ENCODE results near the gene WFS1.

The WFS1 gene

DNA sequence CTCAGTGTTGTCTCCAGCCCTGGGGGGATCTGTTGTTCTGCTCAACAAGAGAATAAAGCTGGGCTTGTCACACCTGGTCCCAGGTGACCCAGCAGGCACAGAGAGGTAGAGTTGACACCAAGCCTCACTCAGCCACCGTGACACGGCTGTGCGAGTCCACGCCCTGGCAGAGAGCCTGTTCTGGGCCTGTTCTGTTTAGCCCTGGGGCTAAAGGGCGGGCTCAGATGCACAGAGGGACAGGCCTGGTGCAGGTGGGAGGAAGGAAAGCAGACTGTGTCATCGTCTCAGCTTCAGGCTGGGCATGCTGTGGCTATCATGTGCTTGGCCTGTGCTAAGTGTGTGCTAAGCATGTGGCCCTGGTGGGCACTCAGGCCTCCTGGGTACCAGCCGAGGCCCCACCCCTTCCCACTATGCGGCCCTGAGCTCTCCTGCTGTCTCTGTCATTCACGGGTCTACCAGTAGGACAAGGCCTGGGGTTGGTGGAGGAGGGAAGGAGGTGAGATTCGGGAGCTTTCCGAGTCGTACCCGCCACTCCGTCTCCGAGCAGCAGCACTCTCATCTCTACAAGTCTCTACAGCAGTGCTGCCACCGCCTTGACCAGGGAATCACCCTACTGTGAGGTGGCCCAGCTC, 10.8 kb downstream of the WFS1 start:
- no peak for TF ChIP-seq EGR1 (IDR thresholded peaks at IDR 0.05)
- no peak for TF ChIP-seq FOXM1 (IDR thresholded peaks at IDR 0.05; ENCODE audit: borderline replicate concordance, low read depth)
- TF ChIP-seq ZBTB7A (IDR thresholded peaks at IDR 0.05; ENCODE audit: low read depth), result no peak
- TF ChIP-seq CEBPB (IDR thresholded peaks at IDR 0.05), result no peak
- TF ChIP-seq RAD21 (IDR thresholded peaks at IDR 0.05; ENCODE audit: low read depth), result no peak
- TF ChIP-seq YY1 (IDR thresholded peaks at IDR 0.05; ENCODE audit: low read depth), result no peak
- TF ChIP-seq, protein P1, sequence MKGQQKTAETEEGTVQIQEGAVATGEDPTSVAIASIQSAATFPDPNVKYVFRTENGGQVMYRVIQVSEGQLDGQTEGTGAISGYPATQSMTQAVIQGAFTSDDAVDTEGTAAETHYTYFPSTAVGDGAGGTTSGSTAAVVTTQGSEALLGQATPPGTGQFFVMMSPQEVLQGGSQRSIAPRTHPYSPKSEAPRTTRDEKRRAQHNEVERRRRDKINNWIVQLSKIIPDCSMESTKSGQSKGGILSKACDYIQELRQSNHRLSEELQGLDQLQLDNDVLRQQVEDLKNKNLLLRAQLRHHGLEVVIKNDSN (IDR thresholded peaks at IDR 0.05), result no peak
- TF ChIP-seq NFIC (IDR thresholded peaks at IDR 0.05), result no peak
- TF ChIP-seq, protein P2, sequence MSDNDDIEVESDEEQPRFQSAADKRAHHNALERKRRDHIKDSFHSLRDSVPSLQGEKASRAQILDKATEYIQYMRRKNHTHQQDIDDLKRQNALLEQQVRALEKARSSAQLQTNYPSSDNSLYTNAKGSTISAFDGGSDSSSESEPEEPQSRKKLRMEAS (IDR thresholded peaks at IDR 0.05), result no peak
- no peak for TF ChIP-seq EP300 (IDR thresholded peaks at IDR 0.05; ENCODE audit: borderline replicate concordance)
- no peak for TF ChIP-seq TCF12 (IDR thresholded peaks at IDR 0.05; ENCODE audit: low read depth)
- TF ChIP-seq CREB1 (IDR thresholded peaks at IDR 0.05; ENCODE audit: low read depth), result no peak
- no peak for TF ChIP-seq TEAD4 (IDR thresholded peaks at IDR 0.05)
- no peak for TF ChIP-seq TAF1 (IDR thresholded peaks at IDR 0.05; ENCODE audit: low read depth)
- TF ChIP-seq, protein P3, sequence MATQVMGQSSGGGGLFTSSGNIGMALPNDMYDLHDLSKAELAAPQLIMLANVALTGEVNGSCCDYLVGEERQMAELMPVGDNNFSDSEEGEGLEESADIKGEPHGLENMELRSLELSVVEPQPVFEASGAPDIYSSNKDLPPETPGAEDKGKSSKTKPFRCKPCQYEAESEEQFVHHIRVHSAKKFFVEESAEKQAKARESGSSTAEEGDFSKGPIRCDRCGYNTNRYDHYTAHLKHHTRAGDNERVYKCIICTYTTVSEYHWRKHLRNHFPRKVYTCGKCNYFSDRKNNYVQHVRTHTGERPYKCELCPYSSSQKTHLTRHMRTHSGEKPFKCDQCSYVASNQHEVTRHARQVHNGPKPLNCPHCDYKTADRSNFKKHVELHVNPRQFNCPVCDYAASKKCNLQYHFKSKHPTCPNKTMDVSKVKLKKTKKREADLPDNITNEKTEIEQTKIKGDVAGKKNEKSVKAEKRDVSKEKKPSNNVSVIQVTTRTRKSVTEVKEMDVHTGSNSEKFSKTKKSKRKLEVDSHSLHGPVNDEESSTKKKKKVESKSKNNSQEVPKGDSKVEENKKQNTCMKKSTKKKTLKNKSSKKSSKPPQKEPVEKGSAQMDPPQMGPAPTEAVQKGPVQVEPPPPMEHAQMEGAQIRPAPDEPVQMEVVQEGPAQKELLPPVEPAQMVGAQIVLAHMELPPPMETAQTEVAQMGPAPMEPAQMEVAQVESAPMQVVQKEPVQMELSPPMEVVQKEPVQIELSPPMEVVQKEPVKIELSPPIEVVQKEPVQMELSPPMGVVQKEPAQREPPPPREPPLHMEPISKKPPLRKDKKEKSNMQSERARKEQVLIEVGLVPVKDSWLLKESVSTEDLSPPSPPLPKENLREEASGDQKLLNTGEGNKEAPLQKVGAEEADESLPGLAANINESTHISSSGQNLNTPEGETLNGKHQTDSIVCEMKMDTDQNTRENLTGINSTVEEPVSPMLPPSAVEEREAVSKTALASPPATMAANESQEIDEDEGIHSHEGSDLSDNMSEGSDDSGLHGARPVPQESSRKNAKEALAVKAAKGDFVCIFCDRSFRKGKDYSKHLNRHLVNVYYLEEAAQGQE (IDR thresholded peaks at IDR 0.05; ENCODE audit: low read depth), result no peak

DNA sequence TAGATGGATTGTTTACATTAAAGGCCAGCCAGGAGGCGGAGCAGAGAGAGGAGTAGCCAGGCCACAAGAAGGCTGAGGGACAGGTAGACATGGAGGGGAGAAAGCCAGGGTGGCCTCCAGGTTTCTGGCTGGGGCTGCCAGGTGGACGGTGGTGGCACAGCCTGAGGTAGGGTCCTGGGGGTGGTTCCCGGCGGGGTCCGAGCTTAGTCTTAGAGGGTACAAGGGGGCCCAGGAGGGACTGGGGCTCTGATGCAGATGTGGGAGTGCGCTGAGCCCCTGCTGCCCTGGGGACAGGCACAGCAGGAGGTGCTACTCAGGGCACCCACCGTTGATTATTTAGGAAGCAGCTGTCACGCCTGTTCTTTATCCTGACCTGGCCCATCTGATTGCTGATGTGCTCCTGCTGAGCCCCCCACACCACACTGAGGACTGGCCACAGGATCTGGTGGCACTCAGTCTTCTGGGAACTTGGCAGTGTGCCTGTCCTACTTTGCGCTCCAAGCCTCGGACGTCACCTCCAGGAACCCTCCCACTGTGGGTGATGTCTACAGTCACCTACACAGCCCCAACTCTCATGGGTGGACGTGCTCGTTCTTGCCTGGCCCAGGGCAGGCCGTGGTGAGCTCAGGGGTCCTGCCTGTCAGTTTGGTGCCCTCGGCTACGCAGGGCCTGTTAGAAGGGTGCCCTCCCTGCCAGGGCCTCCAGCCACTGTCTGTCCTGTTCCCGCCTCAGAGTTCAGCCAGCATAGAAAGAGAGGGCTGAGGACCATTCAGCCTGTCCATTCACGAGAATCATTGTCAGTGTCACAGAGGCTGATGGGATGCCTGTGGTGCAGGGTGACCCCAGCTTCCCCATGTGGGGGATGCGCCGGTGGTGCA, 12.0 kb downstream of the WFS1 start:
- TF ChIP-seq, protein P2 (IDR thresholded peaks at IDR 0.05), result no peak
- TF ChIP-seq TAF1 (IDR thresholded peaks at IDR 0.05; ENCODE audit: low read depth) (no peak), EGR1 (IDR thresholded peaks at IDR 0.05) (no peak), RAD21 (IDR thresholded peaks at IDR 0.05; ENCODE audit: low read depth) (no peak), TEAD4 (IDR thresholded peaks at IDR 0.05) (no peak)

DNA sequence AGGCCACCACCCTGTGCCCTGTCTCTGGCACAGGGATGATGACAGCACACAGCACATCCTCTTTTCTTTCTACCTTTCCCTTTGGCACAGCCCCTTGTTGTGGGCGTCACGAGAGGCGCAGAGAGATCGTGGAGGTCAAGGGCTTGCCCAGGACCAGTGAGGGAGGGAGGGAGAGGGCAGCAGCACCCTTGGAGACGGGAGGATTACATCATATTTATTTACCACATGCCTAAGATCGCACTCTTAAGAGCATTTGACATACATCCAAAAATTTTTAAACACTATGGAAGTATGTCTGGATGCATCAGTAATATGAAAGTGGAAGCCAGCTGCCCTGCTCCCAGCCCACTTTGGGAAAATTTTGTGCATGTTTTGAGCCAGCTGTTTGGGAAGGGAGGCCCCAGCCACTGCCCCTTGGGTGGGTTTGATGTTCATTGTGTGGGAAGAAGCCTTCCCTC, 12.7 kb downstream of the WFS1 start:
- TF ChIP-seq EP300 (IDR thresholded peaks at IDR 0.05; ENCODE audit: borderline replicate concordance), result no peak
- TF ChIP-seq FOXM1 (IDR thresholded peaks at IDR 0.05; ENCODE audit: borderline replicate concordance, low read depth), result no peak
- no peak for TF ChIP-seq NFIC (IDR thresholded peaks at IDR 0.05)
- TF ChIP-seq, protein P1 (IDR thresholded peaks at IDR 0.05), result no peak
- TF ChIP-seq TAF1 (IDR thresholded peaks at IDR 0.05; ENCODE audit: low read depth), result no peak
- TF ChIP-seq, protein P2 (IDR thresholded peaks at IDR 0.05), result no peak
- no peak for TF ChIP-seq TCF12 (IDR thresholded peaks at IDR 0.05; ENCODE audit: low read depth)

DNA sequence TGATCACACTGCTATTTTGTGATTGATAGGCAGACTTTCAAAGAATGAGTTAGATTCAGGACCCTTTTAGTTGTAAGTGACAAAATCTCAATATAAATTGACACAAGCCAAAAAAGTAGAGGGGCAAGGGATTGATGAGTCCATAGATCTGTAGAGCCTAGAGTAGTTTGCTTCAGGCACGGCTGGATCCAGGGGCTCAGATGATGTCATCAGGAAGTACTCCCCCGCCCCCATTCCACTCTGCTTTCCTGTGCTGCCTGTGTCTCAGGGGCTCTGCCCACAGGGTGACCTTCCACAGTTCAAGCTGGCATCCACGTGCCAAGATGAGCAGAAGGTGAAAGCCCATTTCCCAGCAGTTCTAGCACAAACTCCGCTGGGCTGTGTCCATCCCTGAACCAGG, 13.6 kb downstream of the WFS1 start:
- TF ChIP-seq EGR1 (IDR thresholded peaks at IDR 0.05), result no peak
- TF ChIP-seq YY1 (IDR thresholded peaks at IDR 0.05; ENCODE audit: low read depth), result no peak
- TF ChIP-seq CREB1 (IDR thresholded peaks at IDR 0.05; ENCODE audit: low read depth), result no peak
- TF ChIP-seq FOXM1 (IDR thresholded peaks at IDR 0.05; ENCODE audit: borderline replicate concordance, low read depth), result no peak
- TF ChIP-seq, protein P3 (IDR thresholded peaks at IDR 0.05; ENCODE audit: low read depth), result no peak
- TF ChIP-seq, protein P2 (IDR thresholded peaks at IDR 0.05), result no peak
- no peak for TF ChIP-seq NFIC (IDR thresholded peaks at IDR 0.05)
- no peak for TF ChIP-seq EP300 (IDR thresholded peaks at IDR 0.05; ENCODE audit: borderline replicate concordance)
- TF ChIP-seq CEBPB (IDR thresholded peaks at IDR 0.05), result no peak
- TF ChIP-seq RAD21 (IDR thresholded peaks at IDR 0.05; ENCODE audit: low read depth), result no peak
- no peak for TF ChIP-seq TAF1 (IDR thresholded peaks at IDR 0.05; ENCODE audit: low read depth)
- TF ChIP-seq TCF12 (IDR thresholded peaks at IDR 0.05; ENCODE audit: low read depth), result no peak
- TF ChIP-seq TEAD4 (IDR thresholded peaks at IDR 0.05), result no peak
